Liver (tissue), 9 donors: ENCODE measurements around the gene ANO4. TPM values are rescaled to one million over a fixed set of nuclear protein-coding genes. Genes with fewer than 3 reads are reported as not detected.

Experiments
- DNase-seq: peaks from one replicate; pipeline ENCODE4 v3.0.0-alpha.2; 2017; ENCODE audit warnings: low spot score
- H3K27ac ChIP-seq, 2 donors: one replicate each; pipeline ENCODE4 v1.7.0; 2013; ENCODE audit warnings: inconsistent platforms in 2 of 2, low read length in 2 of 2, control low read depth in 1 of 2, low read depth in 1 of 2, mild to moderate bottlenecking in 1 of 2
- H3K27me3 ChIP-seq, 4 donors: one replicate each; pipeline versions ENCODE4 v1.6.1 to v1.7.0; 2013; ENCODE audit warnings: low read length in 3 of 4, inconsistent platforms in 1 of 4, mild to moderate bottlenecking in 1 of 4, moderate library complexity in 1 of 4; ENCODE audit not compliant: control insufficient read depth in 4 of 4, insufficient read depth in 4 of 4
- H3K36me3 ChIP-seq, 4 donors: one replicate each; pipeline versions ENCODE4 v1.6.1 to v1.7.0; 2013; ENCODE audit warnings: low read length in 3 of 4, mild to moderate bottlenecking in 3 of 4, low read depth in 1 of 4, moderate library complexity in 1 of 4; ENCODE audit not compliant: control insufficient read depth in 4 of 4, insufficient read depth in 3 of 4
- H3K4me1 ChIP-seq, 4 donors: one replicate each; pipeline versions ENCODE4 v1.6.1 to v1.7.0; 2013; ENCODE audit warnings: low read length in 3 of 4, mild to moderate bottlenecking in 3 of 4, moderate library complexity in 1 of 4; ENCODE audit not compliant: control insufficient read depth in 4 of 4, insufficient read depth in 4 of 4
- H3K4me3 ChIP-seq, 3 donors: one replicate each; pipeline versions ENCODE4 v1.6.1 to v1.7.0; 2013; ENCODE audit warnings: low read length in 3 of 3, control low read depth in 1 of 3, low read depth in 1 of 3, mild to moderate bottlenecking in 1 of 3
- H3K9ac ChIP-seq, 2 donors: one replicate each; pipeline ENCODE4 v1.7.0; 2013; ENCODE audit warnings: low read length in 2 of 2, mild to moderate bottlenecking in 2 of 2, moderate library complexity in 2 of 2, control low read depth in 1 of 2, low read depth in 1 of 2
- H3K9me3 ChIP-seq, 4 donors: one replicate each; pipeline versions ENCODE4 v1.6.1 to v1.7.0; 2013; ENCODE audit warnings: low read length in 3 of 4; ENCODE audit not compliant: control insufficient read depth in 4 of 4
- ATF3 ChIP-seq: IDR thresholded peaks from 2 replicates; pipeline ENCODE4 v1.6.1; 2016; ENCODE audit warnings: antibody characterized with exemption
- CTCF ChIP-seq: fragments of 150-350 bp; IDR thresholded peaks from 2 replicates; pipeline ENCODE4 v1.5.1; 2017; ENCODE audit warnings: improper control_type of control experiment, low read depth, low read length; ENCODE audit not compliant: missing input control
- EGR1 ChIP-seq, 2 donors: IDR thresholded peaks; 2 replicates each; pipeline ENCODE4 v1.6.1; 2016 to 2018; ENCODE audit warnings: antibody characterized with exemption in 2 of 2, low read depth in 2 of 2
- FOXA1 ChIP-seq: IDR thresholded peaks from 2 replicates; pipeline ENCODE4 v1.6.1; 2016; ENCODE audit warnings: antibody characterized with exemption
- FOXA2 ChIP-seq: IDR thresholded peaks from 2 replicates; pipeline ENCODE4 v1.6.1; 2016; ENCODE audit warnings: antibody characterized with exemption
- GABPA ChIP-seq, 2 donors: IDR thresholded peaks in 1 of 2; conservative IDR thresholded peaks in 1 of 2; 2 replicates each; pipeline ENCODE4 v1.6.1; 2016; ENCODE audit warnings: antibody characterized with exemption in 2 of 2, mild to moderate bottlenecking in 1 of 2, moderate library complexity in 1 of 2
- HNF4A ChIP-seq, 2 donors: conservative IDR thresholded peaks; 2 replicates each; pipeline ENCODE4 v1.6.1; 2016; ENCODE audit warnings: antibody characterized with exemption in 2 of 2, mild to moderate bottlenecking in 2 of 2
- HNF4G ChIP-seq: IDR thresholded peaks from 2 replicates; pipeline ENCODE4 v1.6.1; 2016; ENCODE audit warnings: antibody characterized with exemption
- JUND ChIP-seq, 2 donors: IDR thresholded peaks; 2 replicates each; pipeline ENCODE4 v1.6.1; 2016; ENCODE audit warnings: antibody characterized with exemption in 2 of 2
- NR2F2 ChIP-seq: IDR thresholded peaks from 2 replicates; pipeline ENCODE4 v1.6.1; 2016; ENCODE audit warnings: antibody characterized with exemption
- RAD21 ChIP-seq, 2 donors: IDR thresholded peaks; 2 replicates each; pipeline ENCODE4 v1.6.1; 2016; ENCODE audit warnings: antibody characterized with exemption in 2 of 2, mild to moderate bottlenecking in 2 of 2
- REST ChIP-seq: IDR thresholded peaks from 2 replicates; pipeline ENCODE4 v1.6.1; 2016; ENCODE audit warnings: antibody characterized with exemption, mild to moderate bottlenecking
- RXRA ChIP-seq, 2 donors: IDR thresholded peaks; 2 replicates each; pipeline ENCODE4 v1.6.1; 2017 to 2018; ENCODE audit warnings: antibody characterized with exemption in 2 of 2, mild to moderate bottlenecking in 1 of 2
- SP1 ChIP-seq: IDR thresholded peaks from 2 replicates; pipeline ENCODE4 v1.6.1; 2018; ENCODE audit warnings: antibody characterized with exemption, mild to moderate bottlenecking
- TAF1 ChIP-seq: conservative IDR thresholded peaks from 2 replicates; pipeline ENCODE4 v1.6.1; 2016; ENCODE audit warnings: antibody characterized with exemption, mild to moderate bottlenecking
- YY1 ChIP-seq: IDR thresholded peaks from 2 replicates; pipeline ENCODE4 v1.6.1; 2016; ENCODE audit warnings: antibody characterized with exemption, mild to moderate bottlenecking
- WGBS: extraction: QIAGEN DNeasy Blood & Tissue Kit; methylation state at CpG from one replicate; pipeline ENCODE4 v1.1.7; 2013; 5-methylcytosine and 5-hydroxymethylcytosine counted together
- polyA plus RNA-seq, 2 donors: library from polyadenylated mRNA; stranded (reverse) in 1 of 2; unstranded in 1 of 2; fragments of 200-250 nt in 1 of 2; fragments of >200 nt in 1 of 2; fragmentation: Nextera tagmentation in 1 of 2; extraction: Ambion mirVana in 1 of 2; gene quantifications; one replicate each; pipeline versions ENCODE4 v1.2.1 to v1.2.3, GENCODE V29; 2013 to 2015
- total RNA-seq, 2 donors: library from RNA; depleted of rRNA; stranded (reverse); fragments of >200 nt; gene quantifications; one replicate each; pipeline ENCODE4 v1.2.3, GENCODE V29; 2014
- TF ChIP-seq, protein P1 (sequence below): IDR thresholded peaks from 2 replicates; pipeline ENCODE4 v1.6.1; 2016; ENCODE audit warnings: antibody characterized with exemption
- donor health status: healthy.
- donor health status: healthy.
- donor health status: healthy.
- donor health status: healthy.
- donor health status: healthy.

Gene ANO4
- total and polyA plus RNA-seq, 4 donors = 0.08 to 2.2 (median 0.17) TPM; not detected in 1

GRCh38 chr12:100964028-100964427 is 169.5 kb downstream of the ANO4 start:
- no peak overlapping the region for H3K9ac ChIP-seq
- no peaks in the 10 kb centered on the region for H3K4me1 ChIP-seq
- H3K27me3 ChIP-seq = no peaks in the 10 kb centered on the region
- TF ChIP-seq, protein P1, sequence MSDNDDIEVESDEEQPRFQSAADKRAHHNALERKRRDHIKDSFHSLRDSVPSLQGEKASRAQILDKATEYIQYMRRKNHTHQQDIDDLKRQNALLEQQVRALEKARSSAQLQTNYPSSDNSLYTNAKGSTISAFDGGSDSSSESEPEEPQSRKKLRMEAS = no peak
- no peak for DNase-seq
- H3K36me3 ChIP-seq = no peaks in the 10 kb centered on the region
- WGBS = 59% methylated on average over 2 of the region's 2 CpGs
- no peaks in the 10 kb centered on the region for H3K9me3 ChIP-seq
- H3K4me3 ChIP-seq = no peak overlapping the region
- no peak overlapping the region for H3K27ac ChIP-seq

DNA sequence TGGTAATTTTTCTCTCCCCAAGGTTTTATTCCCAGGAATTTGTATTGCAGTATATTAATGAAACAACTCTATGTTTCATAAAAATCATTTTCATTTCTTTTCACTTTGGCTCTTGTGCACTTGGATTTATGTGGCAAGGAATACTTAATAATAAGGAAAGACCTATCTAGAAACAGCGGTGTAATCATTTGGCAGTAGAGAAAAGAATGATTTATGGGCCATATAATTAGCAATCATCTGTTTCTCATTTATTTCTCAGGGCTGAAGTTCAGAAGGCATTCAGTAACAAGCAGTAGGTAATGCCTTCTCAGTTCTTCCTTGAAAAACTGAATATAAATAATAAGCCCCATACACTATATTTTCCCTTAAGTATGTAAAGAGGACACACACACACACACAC is 172.6 kb downstream of the ANO4 start:
- Histone ChIP-seq H3K36me3 (no peaks in the 10 kb centered on the region), H3K9ac (no peak overlapping the region), H3K4me1 (no peaks in the 10 kb centered on the region), H3K27me3 (no peaks in the 10 kb centered on the region), H3K9me3 (no peaks in the 10 kb centered on the region), H3K4me3 (no peak overlapping the region), H3K27ac (no peak overlapping the region)
- 87% methylated on average over 1 of the region's 1 CpG for WGBS
- DNase-seq = no peak
- TF ChIP-seq, protein P1 = no peak
- no peak for TF ChIP-seq REST
- no peak for TF ChIP-seq NR2F2
- TF ChIP-seq JUND (IDR thresholded peaks at IDR 0.05) = no peak
- no peak for TF ChIP-seq ATF3
- TF ChIP-seq CTCF = no peak
- no peak for TF ChIP-seq YY1
- TF ChIP-seq EGR1 (IDR thresholded peaks at IDR 0.05; ENCODE audit: low read depth in 2 of 2) = no peak
- TF ChIP-seq SP1 = no peak
- TF ChIP-seq HNF4G = no peak
- no peak for TF ChIP-seq TAF1
- TF ChIP-seq FOXA1 = no peak
- TF ChIP-seq GABPA (IDR thresholded peaks at IDR 0.05 in 1 of 2, conservative IDR thresholded peaks at IDR 0.05 in 1 of 2) = no peak
- TF ChIP-seq RXRA (IDR thresholded peaks at IDR 0.05) = no peak
- TF ChIP-seq FOXA2 = no peak
- no peak for TF ChIP-seq HNF4A (conservative IDR thresholded peaks at IDR 0.05)
- TF ChIP-seq RAD21 (IDR thresholded peaks at IDR 0.05) = no peak
